Thyroid gland (tissue), 4 donors: ENCODE results near the gene NGEF. TPM values are rescaled to one million over a fixed set of nuclear protein-coding genes. Genes with fewer than 3 reads are reported as not detected.

Source experiments
- DNase-seq, 2 donors: peaks; one replicate each; pipeline ENCODE4 v3.0.0-alpha.2; 2019
- H3K27ac ChIP-seq, 3 donors: fragments of 200-600 bp; sonication (generic); 1 replicate in 2 of 3; 2 replicates in 1 of 3; pipeline ENCODE4 v1.5.1; 2016 to 2019; ENCODE audit warnings: mild to moderate bottlenecking in 1 of 3, moderate library complexity in 1 of 3
- H3K27me3 ChIP-seq: fragments of 200-600 bp; sonication (generic); one replicate; pipeline ENCODE4 v1.5.1; 2019
- H3K36me3 ChIP-seq, 2 donors: fragments of 200-600 bp; sonication (generic); one replicate each; pipeline ENCODE4 v1.5.1; 2016 to 2019
- H3K4me1 ChIP-seq, 2 donors: fragments of 200-600 bp; sonication (generic); one replicate each; pipeline ENCODE4 v1.5.1; 2017 to 2019
- H3K4me3 ChIP-seq, 3 donors: fragments of 200-600 bp; sonication (generic); replicated peaks in 1 of 3; 1 replicate in 2 of 3; 2 replicates in 1 of 3; pipeline ENCODE4 v1.5.1; 2016; ENCODE audit warnings: mild to moderate bottlenecking in 1 of 3
- H3K9me3 ChIP-seq: fragments of 200-600 bp; sonication (generic); one replicate; pipeline ENCODE4 v1.5.1; 2017
- CTCF ChIP-seq, 6 experiments: fragments of 200-600 bp in 3 of 6; fragments of 450-650 bp in 3 of 6; sonication (generic) in 3 of 6; IDR thresholded peaks; one replicate each; pipeline ENCODE4 v1.5.1; 2016 to 2019; ENCODE audit warnings: antibody characterized with exemption in 6 of 6, mild to moderate bottlenecking in 2 of 6, inconsistent platforms in 1 of 6, moderate library complexity in 1 of 6
- POLR2A ChIP-seq, 2 donors: fragments of 450-650 bp; IDR thresholded peaks; one replicate each; pipeline ENCODE4 v1.6.1; 2017; ENCODE audit warnings: antibody characterized with exemption in 2 of 2, mild to moderate bottlenecking in 2 of 2, moderate library complexity in 1 of 2
- WGBS, 2 donors: methylation state at CpG; one replicate each; pipeline ENCODE4 v1.1.5; 2017; 5-methylcytosine and 5-hydroxymethylcytosine counted together
- intact Hi-C: fragments of 100-400 bp; cut with DNase I; formaldehyde crosslinking; loops from one replicate; pipeline ENCODE4 v1.15.1; 2023
- total RNA-seq, 4 donors: library from RNA; depleted of rRNA; stranded (reverse); fragments of >200 nt; gene quantifications; one replicate each; pipeline ENCODE4 v1.2.3, GENCODE V29; 2016

NGEF gene
- total RNA-seq, 4 donors from 2014 or later = 0.11 to 2.1 TPM; not detected in 2

DNA sequence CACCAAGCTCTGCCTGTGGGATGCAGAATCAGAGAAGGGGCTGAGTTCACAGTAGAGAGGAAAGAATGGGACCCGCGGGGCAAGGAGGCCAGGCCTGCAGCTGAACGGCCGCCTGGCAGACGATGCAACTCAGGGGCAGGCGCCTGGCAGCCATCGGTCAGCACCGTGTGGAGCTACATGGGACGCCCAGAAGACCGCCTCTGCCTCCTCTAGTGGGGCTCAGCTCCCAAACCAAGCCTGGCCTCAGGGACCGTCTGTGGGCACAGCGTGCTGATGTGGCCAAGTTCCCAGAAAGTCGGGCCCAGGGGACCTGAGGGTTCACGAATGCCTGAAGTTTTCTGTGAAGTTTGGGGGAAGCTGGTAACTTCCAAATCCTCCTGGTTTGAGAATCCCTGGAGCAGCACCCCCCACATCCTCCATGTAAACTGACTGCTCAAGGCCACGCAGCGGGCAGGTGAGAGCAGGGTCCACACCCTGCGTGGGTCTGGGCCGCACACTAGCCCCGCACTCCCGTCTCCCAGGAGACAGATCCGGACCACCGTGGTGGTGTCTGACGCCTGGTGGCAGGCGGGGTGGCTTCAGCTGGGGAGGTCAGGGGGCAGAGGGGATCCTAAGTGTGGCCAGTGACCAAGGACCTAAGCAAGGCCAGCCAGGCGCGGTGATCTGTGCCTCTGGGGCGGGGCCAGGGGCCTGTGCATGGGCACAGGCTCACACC, 128.3 kb downstream of the NGEF start:
- no peak overlapping the region for H3K27ac ChIP-seq

DNA sequence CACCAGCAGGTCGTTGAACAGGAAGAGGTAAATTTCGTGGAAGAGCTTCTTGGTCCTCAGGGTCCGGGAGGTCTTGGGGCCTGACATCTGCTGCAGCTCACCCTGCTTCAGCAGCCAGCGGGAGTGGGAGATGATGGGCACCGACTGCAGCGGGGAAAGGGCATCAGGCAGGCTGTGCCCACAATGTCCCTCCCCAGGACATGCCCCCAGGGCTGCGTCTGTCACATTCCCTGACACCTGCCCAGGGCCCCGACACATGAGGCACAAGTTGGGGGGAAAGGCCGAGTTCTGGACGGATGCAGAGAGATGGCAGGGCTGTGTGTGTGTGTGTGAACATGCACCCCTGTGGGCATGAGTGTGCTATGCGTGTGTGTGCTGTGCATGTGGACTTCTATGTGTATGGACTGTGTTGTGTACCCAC, 129.0 kb downstream of the NGEF start:
- Histone ChIP-seq H3K4me1 (no peaks in the 10 kb centered on the region), H3K27ac (no peak overlapping the region), H3K36me3 (no peaks in the 10 kb centered on the region), H3K27me3 (no peaks in the 10 kb centered on the region), H3K9me3 (no peaks in the 10 kb centered on the region), H3K4me3 (no peak overlapping the region)
- DNase-seq = no peak
- WGBS, 2 donors = 75 to 77% methylated on average over 7 to 11 of the region's 11 CpGs
- TF ChIP-seq POLR2A (IDR thresholded peaks at IDR 0.05) = no peak
- TF ChIP-seq CTCF (IDR thresholded peaks at IDR 0.05) = no peak
- intact Hi-C loops = no loop called here

More for the DNA sequence above, 128.3 kb downstream of the NGEF start:
- Histone ChIP-seq H3K4me1 (no peaks in the 10 kb centered on the region), H3K36me3 (no peaks in the 10 kb centered on the region), H3K4me3 (no peak overlapping the region), H3K27me3 (no peaks in the 10 kb centered on the region), H3K9me3 (no peaks in the 10 kb centered on the region)
- no peak for DNase-seq
- WGBS, 2 donors = 82 to 88% methylated on average over 16 to 24 of the region's 27 CpGs
- intact Hi-C loops = no loop called here
- no peak for TF ChIP-seq POLR2A (IDR thresholded peaks at IDR 0.05)
- TF ChIP-seq CTCF (IDR thresholded peaks at IDR 0.05) = no peak

GRCh38 chr2:232883116-232883721, 129.8 kb downstream of the NGEF start:
- Histone ChIP-seq H3K27me3 (no peaks in the 10 kb centered on the region), H3K36me3 (no peaks in the 10 kb centered on the region)
- intact Hi-C loops = no loop called here

GRCh38 chr2:232882505-232883115, 130.4 kb downstream of the NGEF start:
- H3K27ac ChIP-seq = no peak overlapping the region
- TF ChIP-seq POLR2A (IDR thresholded peaks at IDR 0.05) (no peak), CTCF (IDR thresholded peaks at IDR 0.05) (no peak)
- no peaks in the 10 kb centered on the region for H3K9me3 ChIP-seq
- H3K36me3 ChIP-seq = no peaks in the 10 kb centered on the region
- 91 to 93% methylated on average over 17 to 20 of the region's 20 CpGs for WGBS, 2 donors
- no peaks in the 10 kb centered on the region for H3K27me3 ChIP-seq
- H3K4me1 ChIP-seq = no peaks in the 10 kb centered on the region
- intact Hi-C loops = no loop called here
- H3K4me3 ChIP-seq = no peak overlapping the region
- DNase-seq = no peak

More at GRCh38 chr2:232883116-232883721, 129.8 kb downstream of the NGEF start:
- Histone ChIP-seq H3K27ac (no peak overlapping the region), H3K4me1 (no peaks in the 10 kb centered on the region), H3K9me3 (no peaks in the 10 kb centered on the region), H3K4me3 (no peak overlapping the region)
- TF ChIP-seq CTCF (IDR thresholded peaks at IDR 0.05) (no peak), POLR2A (IDR thresholded peaks at IDR 0.05) (no peak)
- 90 to 91% methylated on average over 25 to 26 of the region's 29 CpGs for WGBS, 2 donors
- DNase-seq = no peak

GRCh38 chr2:232882085-232882484, 131.0 kb downstream of the NGEF start:
- Histone ChIP-seq H3K36me3 (no peaks in the 10 kb centered on the region), H3K9me3 (no peaks in the 10 kb centered on the region), H3K4me3 (no peak overlapping the region), H3K27me3 (no peaks in the 10 kb centered on the region), H3K27ac (no peak overlapping the region), H3K4me1 (no peaks in the 10 kb centered on the region)
- DNase-seq = no peak
- intact Hi-C loops = no loop called here
- TF ChIP-seq POLR2A (IDR thresholded peaks at IDR 0.05) (no peak), CTCF (IDR thresholded peaks at IDR 0.05) (no peak)
- 94 to 100% methylated on average over 1 to 6 of the region's 17 CpGs for WGBS, 2 donors
